HG02885 (cell line): ENCODE results near the gene PDGFD.

ENCODE experiments used
- ATAC-seq: cut with Tn5 transposase; IDR thresholded peaks from one replicate; pipeline ENCODE4 v1.9.1; 2021; ENCODE audit warnings: mild to moderate bottlenecking; ENCODE audit not compliant: unreplicated experiment, poor library complexity

Gene PDGFD

GRCh38 chr11:104098132-104098531, 65.8 kb downstream of the PDGFD start:
- no peak for ATAC-seq

DNA sequence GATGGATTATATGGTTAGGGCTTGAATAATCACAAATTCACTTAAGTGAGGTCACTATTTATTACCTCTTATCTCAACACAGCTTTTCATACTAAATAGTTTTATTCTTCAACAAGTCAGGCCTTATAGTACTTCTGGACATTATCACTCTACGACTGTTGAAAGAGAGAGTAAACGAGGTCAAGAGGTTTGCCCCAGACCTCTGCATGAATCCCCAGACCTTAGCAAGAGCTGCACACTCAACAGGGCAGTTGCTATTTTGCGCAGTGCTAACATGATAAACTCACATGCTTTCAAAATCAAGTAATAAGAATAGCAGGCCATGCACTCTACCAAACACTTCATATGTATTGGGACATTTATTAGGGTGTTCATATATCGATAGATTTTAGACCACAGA, 67.0 kb downstream of the PDGFD start:
- no peak for ATAC-seq

DNA sequence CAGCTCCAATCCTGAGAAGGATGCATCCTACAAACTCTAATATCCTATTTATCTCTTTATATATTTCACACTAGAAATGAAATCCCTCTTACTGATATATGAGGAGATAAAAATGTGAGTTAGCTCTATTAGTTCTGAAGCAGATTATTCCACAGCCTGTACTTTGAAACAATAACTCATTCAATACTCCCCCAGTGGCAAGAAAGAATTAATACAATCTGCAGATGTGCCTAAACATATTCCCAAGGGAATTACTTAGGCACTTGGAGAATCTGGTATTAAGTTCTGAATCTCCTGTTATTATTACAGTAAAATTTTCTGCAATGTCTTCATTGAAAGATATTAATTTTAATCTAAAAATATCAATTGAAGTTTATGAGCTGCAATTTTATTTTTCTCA, 68.2 kb downstream of the PDGFD start:
- ATAC-seq: no peak

- no peak for ATAC-seq
Observed at GRCh38 chr11:104094576-104094975, 69.4 kb downstream of the PDGFD start.

DNA sequence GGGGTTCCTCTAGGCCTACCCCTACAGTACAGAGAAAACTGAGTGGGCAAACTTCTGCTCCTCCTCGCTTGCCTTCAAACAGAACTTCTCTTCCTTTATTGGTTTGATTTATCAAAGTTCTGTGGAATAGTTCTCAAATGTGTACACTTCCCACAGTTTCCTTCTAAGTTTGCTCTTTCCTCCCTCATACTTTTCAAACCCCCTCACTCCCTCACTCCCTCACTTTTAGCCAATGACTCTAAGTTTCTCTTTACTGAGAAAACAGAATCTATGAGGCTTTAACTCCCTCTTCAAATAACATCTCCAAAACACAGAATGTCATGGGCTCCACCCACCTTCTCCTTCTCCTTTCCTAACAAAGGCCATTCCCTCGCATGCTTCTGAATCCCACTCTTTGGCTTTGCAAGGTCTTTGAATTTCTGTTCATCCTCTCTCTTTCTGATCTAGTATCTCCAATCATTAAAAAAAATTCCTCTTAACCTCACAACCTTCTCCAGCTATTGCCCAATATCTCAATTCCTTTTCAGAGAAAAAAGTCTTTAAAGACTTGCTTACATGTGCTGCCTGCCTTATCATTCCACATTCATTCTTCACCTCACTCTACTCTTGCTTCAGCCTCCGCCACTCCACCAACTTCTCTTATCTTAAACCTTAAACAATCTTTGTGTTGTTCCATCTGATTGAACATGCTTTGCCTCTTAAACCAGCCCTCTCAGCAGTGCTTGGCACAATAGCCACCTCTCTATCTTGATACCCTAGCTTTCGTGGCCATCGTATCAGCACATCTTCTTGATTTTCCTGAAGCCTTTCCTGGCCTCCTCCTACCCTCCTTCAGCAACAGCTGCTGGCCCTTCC, 70.3 kb downstream of the PDGFD start:
- ATAC-seq: no peak

DNA sequence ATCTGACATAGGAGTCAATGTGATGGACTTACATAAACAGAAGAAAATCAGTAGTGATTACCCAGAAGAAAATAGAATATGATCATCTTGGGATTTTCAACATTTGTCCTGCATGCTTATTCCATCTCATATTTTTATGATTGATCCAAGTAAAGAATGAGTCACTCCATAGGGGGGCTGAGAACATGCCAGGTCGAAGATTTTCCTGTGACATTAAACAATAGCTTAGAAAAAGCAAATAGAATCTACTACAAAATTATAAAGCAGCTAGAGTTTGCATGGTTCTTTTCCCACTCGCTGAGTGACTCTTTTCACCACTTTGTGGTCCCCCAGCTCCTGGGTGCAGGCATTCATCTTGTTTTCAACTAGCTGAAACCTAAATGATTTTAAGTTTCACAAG, 71.2 kb downstream of the PDGFD start:
- no peak for ATAC-seq

DNA sequence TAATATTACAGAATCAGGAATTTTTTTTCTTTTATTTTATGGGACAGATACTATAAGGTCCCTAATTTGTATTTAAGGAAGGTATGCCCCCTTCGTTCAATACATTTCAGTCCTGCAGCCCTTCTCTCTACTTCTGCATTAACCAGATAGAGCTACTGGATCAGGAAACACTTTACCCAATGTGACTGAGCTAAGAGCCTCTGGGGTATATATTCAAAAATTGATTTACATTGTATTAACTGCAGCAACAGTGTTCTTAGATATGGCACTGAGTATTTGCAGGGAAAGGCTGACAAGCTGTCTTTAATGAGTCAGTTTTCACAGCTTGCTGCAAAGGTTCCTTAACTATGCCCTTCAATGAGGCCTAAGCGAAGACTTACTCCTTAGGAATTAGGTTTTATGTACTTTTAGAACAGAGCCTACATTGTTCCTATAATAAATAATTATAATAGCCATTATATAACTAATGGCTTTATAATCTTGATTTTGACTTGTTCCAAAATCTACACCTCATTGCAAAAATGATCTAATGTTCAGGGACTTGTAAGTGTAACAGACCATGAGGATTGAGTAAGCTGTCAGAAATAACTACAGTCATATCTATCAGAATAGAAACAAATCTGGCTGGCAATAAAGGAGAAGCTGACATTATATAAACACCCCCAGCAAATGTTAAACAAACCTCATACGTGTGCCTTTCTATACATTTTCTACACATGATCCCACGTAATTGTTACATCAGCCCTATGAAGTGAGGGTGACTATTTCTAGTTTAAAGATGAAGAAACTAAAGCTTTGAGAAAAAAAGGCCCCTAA, 72.5 kb downstream of the PDGFD start:
- ATAC-seq: no peak

DNA sequence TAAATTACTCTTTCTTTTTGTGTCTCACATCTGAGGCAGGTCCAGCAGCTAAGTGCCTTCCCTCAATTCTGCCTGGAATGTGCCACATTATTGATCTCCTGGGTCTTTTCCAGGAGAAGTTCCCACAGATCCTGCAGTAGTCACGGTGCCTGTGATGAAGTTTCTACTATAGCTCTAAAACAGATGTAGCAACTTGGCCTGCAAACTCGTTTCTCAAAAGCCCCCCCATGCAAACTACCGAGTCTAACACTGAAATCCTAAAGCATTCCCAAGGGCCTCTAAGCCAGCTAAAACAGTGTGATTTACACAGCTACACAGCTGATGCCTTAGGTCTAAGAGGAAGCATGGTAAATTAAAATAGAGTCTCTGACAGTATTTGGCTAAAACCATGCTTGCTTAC, 73.2 kb downstream of the PDGFD start:
- ATAC-seq: no peak

- ATAC-seq: no peak
Observed at GRCh38 chr11:104089481-104089880, 74.5 kb downstream of the PDGFD start.

DNA sequence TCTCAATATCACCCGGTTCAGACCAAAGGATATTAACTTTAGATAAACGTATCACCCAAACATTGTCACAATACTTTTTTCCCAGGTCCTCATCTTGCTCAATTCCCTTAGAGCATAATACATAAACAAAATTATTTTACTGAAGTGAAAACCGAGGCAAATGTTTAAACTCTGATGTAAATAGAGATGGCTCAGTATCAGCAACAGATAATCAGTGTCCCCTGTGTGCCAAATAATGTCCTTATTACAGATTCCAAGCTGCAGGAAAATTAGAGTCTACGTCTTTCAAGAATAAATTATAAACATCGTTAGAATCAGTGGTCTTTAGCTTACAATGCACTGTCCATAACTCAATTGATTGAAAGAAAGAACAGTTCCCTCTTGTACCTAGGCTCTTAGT, 77.3 kb downstream of the PDGFD start:
- ATAC-seq: no peak

DNA sequence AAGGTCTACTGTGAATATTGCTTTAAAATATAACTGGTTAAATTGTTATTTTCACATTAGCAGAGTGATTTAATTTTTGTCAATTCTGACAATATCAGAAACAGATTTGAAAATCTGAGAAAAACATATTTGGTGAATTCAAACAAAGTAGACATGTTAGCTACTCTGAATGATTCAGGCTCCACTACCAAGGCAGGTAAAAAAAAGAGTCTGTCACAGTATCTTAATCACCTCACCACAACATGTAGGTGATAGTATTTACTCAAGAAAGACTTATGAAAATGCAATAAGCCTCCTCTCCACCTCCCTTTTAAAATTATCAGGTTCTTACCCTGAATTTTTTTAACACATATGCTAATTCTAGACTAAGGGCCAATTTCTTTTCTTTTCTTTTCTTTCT, 85.0 kb downstream of the PDGFD start:
- ATAC-seq: no peak

- no peak for ATAC-seq
Observed at GRCh38 chr11:104078245-104078644, 85.7 kb downstream of the PDGFD start.

GRCh38 chr11:104076455-104076854, 87.5 kb downstream of the PDGFD start:
- no peak for ATAC-seq

GRCh38 chr11:104075706-104076105, 88.2 kb downstream of the PDGFD start:
- no peak for ATAC-seq

- ATAC-seq: no peak
Observed at GRCh38 chr11:104075091-104075490, 88.9 kb downstream of the PDGFD start.

DNA sequence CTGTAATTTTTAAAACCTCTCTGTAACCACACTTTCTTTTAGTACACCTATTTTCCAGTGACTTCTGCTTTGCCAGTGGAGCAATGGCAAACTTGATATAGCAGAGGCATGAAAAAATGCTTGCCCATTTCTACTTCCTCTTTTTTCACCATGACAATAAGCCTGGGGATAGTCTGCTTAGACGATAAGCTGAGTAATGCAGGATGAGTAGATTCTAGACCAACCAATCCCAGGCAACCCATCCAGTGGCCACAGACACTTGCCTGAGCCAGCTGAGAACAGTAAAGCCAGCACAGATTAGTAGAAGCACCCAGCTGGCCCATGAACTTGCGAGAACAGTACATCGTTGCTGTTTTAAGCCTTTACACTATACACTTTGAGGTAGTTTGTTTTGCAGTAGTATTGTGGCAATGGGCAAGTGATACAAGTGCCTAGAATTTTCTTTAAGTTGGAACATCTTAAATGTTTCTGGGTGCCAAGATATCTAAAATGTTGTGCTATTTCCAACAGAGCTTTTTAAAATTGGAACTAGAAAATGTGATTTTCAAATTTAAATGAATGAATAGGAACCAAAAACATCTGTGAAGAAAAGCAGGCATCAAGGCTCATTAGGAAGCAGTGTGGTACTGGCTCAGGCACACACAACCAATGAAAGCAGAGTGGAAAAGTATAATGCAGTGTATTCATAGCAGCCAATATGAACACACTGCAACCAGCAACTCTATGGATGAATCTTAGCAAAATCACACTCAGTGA, 89.8 kb downstream of the PDGFD start:
- ATAC-seq: peak; percentile 89

DNA sequence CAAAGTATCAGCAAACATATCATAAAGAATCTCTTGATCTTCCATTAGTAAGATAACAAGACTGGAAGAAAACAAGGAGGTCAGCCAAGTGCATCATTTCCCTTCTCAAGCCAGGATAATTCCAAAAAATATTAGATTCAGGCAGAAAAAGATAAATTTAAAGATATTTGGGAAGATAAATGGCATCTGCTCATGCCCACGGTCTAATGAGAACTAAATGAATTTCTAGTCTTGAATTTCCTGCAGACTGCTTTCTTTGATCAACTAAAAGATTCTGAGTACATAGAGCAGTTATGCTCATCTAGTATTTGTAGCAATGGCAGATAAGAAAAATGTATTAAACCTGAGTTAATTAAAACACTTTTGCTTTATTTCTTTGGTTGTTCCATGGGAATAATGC, 96.4 kb downstream of the PDGFD start:
- no peak for ATAC-seq

- no peak for ATAC-seq
Observed at GRCh38 chr11:104064034-104064630, 99.8 kb downstream of the PDGFD start.

- no peak for ATAC-seq
Observed at GRCh38 chr11:104061853-104062521, 102.0 kb downstream of the PDGFD start.

DNA sequence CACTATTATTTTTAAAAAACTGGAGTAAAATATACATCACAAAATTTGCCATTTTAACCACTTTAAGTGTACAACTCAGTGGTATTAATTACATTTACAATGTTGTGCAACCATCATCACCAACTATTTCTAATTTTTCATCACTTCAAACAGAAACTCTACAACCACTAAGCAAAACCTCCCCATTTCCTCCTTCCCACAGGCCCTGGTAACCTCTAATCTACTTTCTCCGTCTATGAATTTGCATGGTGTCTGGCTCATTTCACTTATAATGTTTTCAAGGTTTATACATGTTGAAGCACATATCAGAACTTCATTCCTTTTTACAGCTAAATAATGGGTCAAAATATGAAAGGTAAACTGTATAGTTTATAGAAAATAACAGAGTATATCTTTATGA, 103.1 kb downstream of the PDGFD start:
- ATAC-seq: peak; percentile 81
